NK-92 (cell line): ENCODE data around the gene ABTB1.

Experiments used
- DNase-seq: peaks from one replicate; lab custom pipeline; 2025; ENCODE audit not compliant: unreplicated experiment; lab: John Stamatoyannopoulos, UW

The ABTB1 gene

GRCh38 chr3:127686512-127686894 lies 13.8 kb downstream of the ABTB1 start:
- no peak for DNase-seq

DNA sequence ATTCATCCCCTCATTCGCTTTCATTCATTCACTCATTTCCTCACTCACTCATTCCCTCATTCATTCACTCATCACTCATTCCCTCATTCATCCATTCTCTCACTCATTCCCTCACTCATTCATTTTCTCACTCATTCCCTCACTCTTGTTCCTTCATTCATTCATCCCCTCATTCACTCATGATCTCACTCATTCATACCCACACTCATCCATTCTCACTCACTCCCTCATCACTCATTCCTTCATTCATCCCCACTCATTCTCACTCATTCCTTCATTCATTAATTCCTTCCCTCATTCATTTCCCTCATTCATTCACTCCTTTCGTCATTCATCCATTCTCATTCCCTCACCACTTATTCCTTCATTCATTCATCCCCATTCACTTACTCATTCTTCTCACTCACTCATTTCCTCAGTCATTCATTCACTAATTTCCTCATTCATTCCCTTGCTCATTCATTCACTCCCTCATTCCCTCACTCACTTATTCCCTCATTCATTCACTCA lies 14.5 kb downstream of the ABTB1 start:
- no peak for DNase-seq

- DNase-seq, result no peak
These were observed 15.3 kb downstream of the ABTB1 start for GRCh38 chr3:127688022-127688415.

- no peak for DNase-seq
These were observed 15.9 kb downstream of the ABTB1 start for GRCh38 chr3:127688416-127689265.

- no peak for DNase-seq
These were observed 16.6 kb downstream of the ABTB1 start for GRCh38 chr3:127689266-127689860.

- no peak for DNase-seq
These were observed 17.4 kb downstream of the ABTB1 start for GRCh38 chr3:127690106-127690505.

- DNase-seq, result no peak
These were observed 18.2 kb downstream of the ABTB1 start for GRCh38 chr3:127690823-127691452.

GRCh38 chr3:127691489-127691888 lies 18.7 kb downstream of the ABTB1 start:
- no peak for DNase-seq

- no peak for DNase-seq
These were observed 19.2 kb downstream of the ABTB1 start for GRCh38 chr3:127691974-127692373.

GRCh38 chr3:127692501-127693335 lies 20.0 kb downstream of the ABTB1 start:
- no peak for DNase-seq

DNA sequence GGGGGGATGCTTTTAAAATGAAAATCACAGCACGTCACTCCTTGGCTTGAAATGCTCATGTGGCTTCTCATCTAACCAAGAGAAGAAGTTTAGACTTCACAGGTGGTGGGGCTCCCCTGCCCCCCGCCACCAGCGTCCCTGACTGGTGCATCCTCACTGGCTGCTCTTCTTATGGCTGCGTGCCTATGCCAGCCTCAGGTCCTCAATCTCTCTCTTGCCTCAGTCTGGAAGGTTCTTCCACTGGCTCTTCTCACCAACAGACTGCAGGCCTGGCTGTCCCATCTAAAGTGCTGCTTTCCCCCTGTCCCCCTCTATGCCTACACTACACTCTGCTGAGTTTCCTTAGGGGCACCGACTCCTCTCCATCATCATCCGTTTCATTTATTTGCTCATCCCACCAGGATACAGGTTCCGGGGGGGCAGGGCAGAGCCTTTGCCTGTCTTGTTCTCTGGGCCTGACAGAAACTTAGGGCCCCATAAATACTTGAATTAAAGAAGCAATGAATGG lies 20.6 kb downstream of the ABTB1 start:
- DNase-seq, result no peak

GRCh38 chr3:127694467-127695215 lies 21.9 kb downstream of the ABTB1 start:
- no peak for DNase-seq

DNA sequence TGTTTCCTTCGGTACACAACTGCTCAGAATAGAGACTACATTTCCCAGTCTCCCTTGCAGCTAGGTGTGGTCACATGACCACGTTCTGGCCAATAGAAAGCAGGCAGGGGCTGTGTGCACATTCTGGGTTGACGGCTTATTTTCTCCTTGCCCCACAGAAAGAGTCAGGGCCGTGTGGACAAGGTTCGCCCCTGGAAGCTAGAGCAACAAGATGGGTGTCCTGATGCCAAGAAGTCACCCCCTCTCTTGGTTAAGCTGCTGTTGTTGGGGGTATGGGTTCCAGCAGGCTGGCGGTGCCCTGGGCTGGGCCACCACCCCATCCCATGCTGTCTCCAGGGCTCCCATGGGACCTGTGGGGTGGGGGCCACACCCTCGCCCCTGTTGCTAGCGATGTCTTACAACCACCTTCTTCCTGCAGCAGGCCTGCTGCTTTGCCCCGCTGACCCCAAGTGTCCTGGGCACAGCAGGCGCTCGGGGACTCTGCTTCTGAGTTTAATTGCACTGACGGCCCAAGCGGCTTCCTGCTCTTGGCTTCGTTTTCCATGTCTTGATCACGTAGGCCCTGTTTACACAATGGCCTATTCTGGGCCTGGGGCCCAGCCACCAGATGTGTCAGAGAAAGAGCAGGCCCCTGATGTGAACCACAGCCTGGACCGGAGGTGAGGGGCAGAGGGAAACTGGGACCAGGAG lies 24.9 kb downstream of the ABTB1 start:
- DNase-seq, result no peak

DNA sequence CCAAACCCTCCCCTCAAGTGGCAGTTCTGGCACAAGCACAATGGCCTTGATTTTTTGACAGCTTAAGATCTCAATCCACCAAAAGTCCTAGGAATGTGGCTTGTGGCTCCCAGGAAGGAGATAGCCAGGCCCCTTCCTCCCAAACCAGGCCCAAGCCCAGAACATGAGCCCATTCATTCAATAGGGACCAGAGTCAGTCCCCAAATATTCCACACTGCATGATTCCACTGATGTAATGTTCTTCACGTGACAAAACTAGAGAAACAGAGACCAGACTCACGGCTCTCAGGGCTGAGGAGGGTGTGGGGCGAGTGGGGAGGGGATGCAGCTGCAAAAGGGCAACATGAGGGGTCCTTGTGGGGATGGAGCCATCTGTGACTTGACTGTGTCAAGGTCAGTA lies 25.5 kb downstream of the ABTB1 start:
- DNase-seq, result no peak

GRCh38 chr3:127698691-127699415 lies 26.1 kb downstream of the ABTB1 start:
- no peak for DNase-seq

GRCh38 chr3:127699416-127700300 lies 26.9 kb downstream of the ABTB1 start:
- DNase-seq, result no peak

DNA sequence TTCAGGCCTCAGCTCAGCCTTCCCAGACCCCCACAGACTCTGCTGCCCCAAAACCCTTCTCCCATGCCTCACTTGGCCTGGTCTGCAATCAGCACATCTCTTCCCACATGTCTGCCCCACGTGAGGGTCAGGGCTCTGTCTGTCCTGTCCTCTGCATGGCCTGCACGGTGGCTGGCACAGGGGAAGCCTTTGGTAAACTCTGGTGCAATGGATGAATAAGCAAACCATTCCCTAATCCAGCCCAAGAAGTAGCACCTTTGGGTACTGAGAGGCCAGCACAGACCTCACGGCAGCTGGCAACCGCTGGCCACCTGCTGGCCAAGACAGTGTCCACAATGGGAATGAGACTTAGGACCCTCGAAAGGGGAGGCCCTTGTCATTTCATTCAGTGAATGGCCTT lies 27.7 kb downstream of the ABTB1 start:
- no peak for DNase-seq
